ENCODE data around the gene PPOX.

PPOX gene

DNA sequence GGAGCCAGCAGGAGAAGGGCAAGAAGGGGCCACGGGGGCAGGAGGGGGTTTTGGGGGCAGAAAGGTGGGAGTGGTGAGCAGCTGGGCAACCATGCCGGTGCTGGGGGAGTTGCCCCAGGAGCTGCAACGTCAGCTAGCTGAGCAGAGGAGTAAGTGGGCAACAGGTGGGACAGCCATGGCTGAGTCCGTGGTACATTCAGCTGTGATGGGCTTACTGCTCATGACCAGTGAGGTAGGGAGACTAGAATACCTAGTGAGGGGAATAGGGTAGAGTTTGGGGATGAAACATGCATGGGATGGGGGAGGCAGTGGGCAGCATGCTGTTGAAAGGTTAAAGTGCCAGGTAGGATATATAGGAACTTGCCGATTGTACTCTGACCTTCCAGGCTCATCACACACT lies 4.6 kb upstream of the PPOX start:
- Histone ChIP-seq H3K36me3 (ENCODE audit: insufficient read depth, low read length) (no peaks in the 10 kb centered on the region), H3K9me3 (ENCODE audit: control insufficient read depth, insufficient read depth, low read length) (no peaks in the 10 kb centered on the region), H3K9ac (ENCODE audit: low read depth, low read length) (no peak overlapping the region), H3K4me1 (ENCODE audit: insufficient read depth, low read length) (peaks cover 4% of the 10 kb centered on the region; the same call in 1 of the 2 replicates)

DNA sequence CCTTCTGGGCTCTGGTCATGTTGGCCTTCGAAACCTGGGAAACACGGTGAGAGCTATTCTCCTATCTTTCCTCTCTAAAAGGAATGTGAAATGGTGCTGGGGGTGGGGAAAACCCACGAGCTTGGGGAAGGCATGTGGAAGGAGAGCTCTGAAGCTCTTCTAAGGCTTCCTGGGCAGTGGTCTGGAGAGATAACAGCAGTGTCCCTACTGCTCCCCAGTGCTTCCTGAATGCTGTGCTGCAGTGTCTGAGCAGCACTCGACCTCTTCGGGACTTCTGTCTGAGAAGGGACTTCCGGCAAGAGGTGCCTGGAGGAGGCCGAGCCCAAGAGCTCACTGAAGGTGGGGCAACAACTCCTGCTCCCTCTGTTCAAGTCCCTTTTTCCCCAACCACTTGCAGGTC lies 4.2 kb upstream of the PPOX start:
- H3K9me3 ChIP-seq (ENCODE audit: control insufficient read depth, insufficient read depth, low read length): no peaks in the 10 kb centered on the region
- no peaks in the 10 kb centered on the region for H3K36me3 ChIP-seq (ENCODE audit: insufficient read depth, low read length)
- peaks cover 4% of the 10 kb centered on the region; the same call in 1 of the 2 replicates for H3K4me1 ChIP-seq (ENCODE audit: insufficient read depth, low read length)
- no peak overlapping the region for H3K9ac ChIP-seq (ENCODE audit: low read depth, low read length)

DNA sequence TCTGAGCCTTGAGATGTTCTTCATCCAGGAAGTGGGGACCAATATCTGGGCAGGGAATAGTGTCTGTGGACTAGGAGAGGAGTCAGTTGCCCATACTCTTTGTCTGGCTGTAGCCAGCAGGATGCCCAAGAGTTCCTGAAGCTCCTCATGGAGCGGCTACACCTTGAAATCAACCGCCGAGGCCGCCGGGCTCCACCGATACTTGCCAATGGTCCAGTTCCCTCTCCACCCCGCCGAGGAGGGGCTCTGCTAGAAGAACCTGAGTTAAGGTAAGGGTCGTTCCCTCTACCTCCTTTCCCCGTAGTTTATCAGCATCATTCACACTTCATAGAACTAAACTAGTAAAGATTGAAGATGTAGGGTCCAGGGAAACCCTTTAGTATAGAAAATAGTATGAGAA lies 3.4 kb upstream of the PPOX start:
- Histone ChIP-seq H3K9me3 (ENCODE audit: control insufficient read depth, insufficient read depth, low read length) (no peaks in the 10 kb centered on the region), H3K36me3 (ENCODE audit: insufficient read depth, low read length) (no peaks in the 10 kb centered on the region), H3K9ac (ENCODE audit: low read depth, low read length) (no peak overlapping the region), H3K4me1 (ENCODE audit: insufficient read depth, low read length) (peaks cover 4% of the 10 kb centered on the region; the same call in 1 of the 2 replicates)

GRCh38 chr1:161163793-161164192 lies 2.4 kb upstream of the PPOX start:
- no peaks in the 10 kb centered on the region for H3K36me3 ChIP-seq (ENCODE audit: insufficient read depth, low read length)
- peaks cover 4% of the 10 kb centered on the region; the same call in 1 of the 2 replicates for H3K4me1 ChIP-seq (ENCODE audit: insufficient read depth, low read length)
- H3K9me3 ChIP-seq (ENCODE audit: control insufficient read depth, insufficient read depth, low read length): no peaks in the 10 kb centered on the region

GRCh38 chr1:161164901-161165610 lies 1.2 kb upstream of the PPOX start:
- Histone ChIP-seq H3K9ac (ENCODE audit: low read depth, low read length) (peak overlapping the region; percentile 74; the same call in 1 of the 2 replicates), H3K4me1 (ENCODE audit: insufficient read depth, low read length) (peaks cover 4% of the 10 kb centered on the region; the same call in 1 of the 2 replicates), H3K36me3 (ENCODE audit: insufficient read depth, low read length) (no peaks in the 10 kb centered on the region), H3K9me3 (ENCODE audit: control insufficient read depth, insufficient read depth, low read length) (no peaks in the 10 kb centered on the region)

More at GRCh38 chr1:161163793-161164192, 2.4 kb upstream of the PPOX start:
- H3K9ac ChIP-seq (ENCODE audit: low read depth, low read length): no peak overlapping the region

DNA sequence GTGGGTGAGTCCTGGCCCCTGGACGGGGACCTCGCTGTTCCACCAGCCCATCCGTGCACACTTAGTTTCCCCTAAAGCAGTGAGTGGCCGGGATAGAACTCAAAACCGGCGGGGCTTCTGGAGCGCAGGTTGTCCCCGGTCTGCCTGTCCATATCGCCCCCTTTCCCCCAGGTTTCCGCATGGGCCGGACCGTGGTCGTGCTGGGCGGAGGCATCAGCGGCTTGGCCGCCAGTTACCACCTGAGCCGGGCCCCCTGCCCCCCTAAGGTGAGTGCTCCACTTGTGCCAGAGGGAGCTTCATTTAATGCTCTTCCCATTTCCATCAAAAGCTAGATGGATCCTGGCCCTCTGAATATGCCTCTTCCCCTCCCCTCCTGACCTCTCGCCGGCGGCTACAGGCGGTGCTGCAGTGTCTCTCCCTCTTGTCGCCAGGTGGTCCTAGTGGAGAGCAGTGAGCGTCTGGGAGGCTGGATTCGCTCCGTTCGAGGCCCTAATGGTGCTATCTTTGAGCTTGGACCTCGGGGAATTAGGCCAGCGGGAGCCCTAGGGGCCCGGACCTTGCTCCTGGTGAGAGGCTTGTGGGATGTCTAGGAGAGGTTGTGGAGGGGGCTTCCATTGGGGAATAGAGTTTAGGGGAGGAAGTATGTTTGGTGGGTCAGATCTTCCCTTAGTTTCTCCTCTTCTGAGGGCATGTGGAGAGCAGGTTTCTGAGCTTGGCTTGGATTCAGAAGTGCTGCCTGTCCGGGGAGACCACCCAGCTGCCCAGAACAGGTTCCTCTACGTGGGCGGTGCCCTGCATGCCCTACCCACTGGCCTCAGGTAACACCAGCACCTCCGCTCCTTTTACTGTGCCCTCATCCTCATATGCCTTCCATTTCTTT lies 683 bp downstream of the PPOX start:
- Histone ChIP-seq H3K9me3 (ENCODE audit: control insufficient read depth, insufficient read depth, low read length) (no peaks in the 10 kb centered on the region), H3K4me1 (ENCODE audit: insufficient read depth, low read length) (peaks cover 4% of the 10 kb centered on the region; the same call in 1 of the 2 replicates), H3K36me3 (ENCODE audit: insufficient read depth, low read length) (peaks cover 6% of the 10 kb centered on the region; the same call in 1 of the 2 replicates), H3K9ac (ENCODE audit: low read depth, low read length) (peak overlapping the region; percentile 74)

GRCh38 chr1:161168906-161169305 lies 2.7 kb downstream of the PPOX start:
- no peak overlapping the region for H3K9ac ChIP-seq (ENCODE audit: low read depth, low read length)
- peaks cover 10% of the 10 kb centered on the region for H3K36me3 ChIP-seq (ENCODE audit: insufficient read depth, low read length)
- peaks cover 4% of the 10 kb centered on the region; the same call in 1 of the 2 replicates for H3K4me1 ChIP-seq (ENCODE audit: insufficient read depth, low read length)
- no peaks in the 10 kb centered on the region for H3K9me3 ChIP-seq (ENCODE audit: control insufficient read depth, insufficient read depth, low read length)

DNA sequence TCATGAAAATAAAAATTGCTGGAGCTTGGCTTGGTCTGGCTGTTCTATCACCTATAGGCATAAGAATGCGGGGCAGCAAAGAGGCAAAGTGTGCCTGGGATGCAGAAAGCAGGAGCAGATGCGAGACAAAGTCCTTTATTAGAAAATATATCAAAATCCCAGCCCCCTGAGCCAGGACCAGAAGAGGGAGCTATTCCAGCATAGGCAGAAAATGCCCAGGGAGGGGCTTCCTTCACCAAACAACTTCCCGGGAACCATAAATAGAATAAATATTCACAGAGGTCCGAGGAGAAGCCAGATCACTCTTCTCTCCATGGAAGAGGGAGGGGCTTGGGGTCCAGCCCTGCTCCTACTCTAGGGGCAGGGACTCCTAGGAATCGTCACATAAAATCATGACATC lies 5.0 kb downstream of the PPOX start:
- H3K36me3 ChIP-seq (ENCODE audit: insufficient read depth, low read length): peaks cover 10% of the 10 kb centered on the region

DNA sequence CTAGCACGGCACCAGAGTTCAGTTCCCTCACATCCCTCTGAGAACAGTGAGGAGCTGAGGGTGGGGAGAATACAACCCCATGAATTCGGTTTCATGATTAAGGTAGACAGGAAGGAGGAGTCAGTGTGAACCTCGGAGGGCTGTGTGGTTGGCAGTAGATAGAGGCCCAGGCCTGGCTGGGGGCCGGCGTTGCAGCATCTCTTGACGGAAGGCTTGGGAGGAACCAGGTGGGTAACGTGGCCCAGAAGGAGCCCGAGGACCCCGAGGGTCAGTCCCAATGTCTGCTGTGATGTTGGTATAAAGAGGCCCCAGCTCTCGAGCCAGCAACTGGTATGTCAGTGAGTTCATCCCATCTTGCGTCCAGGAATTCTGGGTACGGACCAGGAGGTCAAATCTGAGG lies 5.5 kb downstream of the PPOX start:
- no peaks in the 10 kb centered on the region for H3K4me1 ChIP-seq (ENCODE audit: insufficient read depth, low read length)
- no peak overlapping the region for H3K9ac ChIP-seq (ENCODE audit: low read depth, low read length)
- peaks cover 10% of the 10 kb centered on the region for H3K36me3 ChIP-seq (ENCODE audit: insufficient read depth, low read length)
- no peaks in the 10 kb centered on the region for H3K9me3 ChIP-seq (ENCODE audit: control insufficient read depth, insufficient read depth, low read length)

More for the DNA sequence above, 5.0 kb downstream of the PPOX start:
- H3K9me3 ChIP-seq (ENCODE audit: control insufficient read depth, insufficient read depth, low read length): no peaks in the 10 kb centered on the region
- no peak overlapping the region for H3K9ac ChIP-seq (ENCODE audit: low read depth, low read length)
- no peaks in the 10 kb centered on the region for H3K4me1 ChIP-seq (ENCODE audit: insufficient read depth, low read length)

DNA sequence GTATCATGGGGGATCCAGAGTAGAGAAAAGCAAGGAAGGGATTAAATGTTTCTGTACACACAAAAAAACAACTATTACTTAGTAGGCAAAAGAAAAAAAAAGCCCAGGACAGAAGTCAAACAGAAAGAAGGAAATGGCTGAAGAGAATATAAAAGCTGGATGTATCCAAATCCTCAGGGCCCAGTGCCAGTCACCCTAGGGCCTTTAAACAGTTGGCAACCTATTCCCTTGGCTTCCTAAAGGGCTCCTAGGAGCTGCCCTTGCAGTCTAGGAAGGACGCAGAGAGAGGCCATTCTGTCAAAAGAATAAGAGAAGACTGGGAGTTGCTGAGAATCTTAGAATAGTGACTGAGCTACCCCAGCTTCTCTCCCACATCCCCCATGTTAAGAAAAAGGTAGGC lies 6.1 kb downstream of the PPOX start:
- Histone ChIP-seq H3K9ac (ENCODE audit: low read depth, low read length) (no peak overlapping the region), H3K36me3 (ENCODE audit: insufficient read depth, low read length) (peaks cover 10% of the 10 kb centered on the region), H3K4me1 (ENCODE audit: insufficient read depth, low read length) (no peaks in the 10 kb centered on the region), H3K9me3 (ENCODE audit: control insufficient read depth, insufficient read depth, low read length) (no peaks in the 10 kb centered on the region)

DNA sequence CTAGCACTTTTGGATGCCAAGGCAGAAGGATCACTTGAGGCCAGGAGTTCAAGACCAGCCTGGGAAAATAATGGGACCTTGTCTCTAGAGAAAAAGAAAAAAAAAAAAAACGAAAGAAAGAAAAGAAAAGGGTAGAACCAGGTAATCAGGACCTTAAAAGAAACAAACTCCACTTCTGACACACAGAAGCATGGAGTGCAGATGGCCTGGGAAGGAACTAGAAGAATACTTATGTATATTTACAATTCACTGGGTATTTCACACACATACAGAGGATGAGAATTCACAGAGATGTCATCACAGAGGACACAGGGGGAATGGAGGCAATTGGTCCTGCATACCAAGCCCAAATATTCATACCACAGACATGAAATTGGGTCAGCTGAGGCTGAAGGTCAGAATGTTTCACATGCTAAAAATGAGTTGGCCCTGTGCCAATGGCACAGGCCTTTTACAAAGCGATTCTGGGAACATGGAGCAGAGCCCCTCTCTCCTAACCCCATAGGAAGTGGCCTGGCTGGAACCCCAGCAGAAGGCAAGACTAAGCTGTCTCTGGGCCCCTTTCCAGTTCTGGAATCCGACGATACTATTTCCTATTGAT lies 6.7 kb downstream of the PPOX start:
- Histone ChIP-seq H3K36me3 (ENCODE audit: insufficient read depth, low read length) (peaks cover 10% of the 10 kb centered on the region), H3K9me3 (ENCODE audit: control insufficient read depth, insufficient read depth, low read length) (no peaks in the 10 kb centered on the region), H3K4me1 (ENCODE audit: insufficient read depth, low read length) (peaks cover under 1% of the 10 kb centered on the region; the same call in 1 of the 2 replicates), H3K9ac (ENCODE audit: low read depth, low read length) (no peak overlapping the region)

- peaks cover 7% of the 10 kb centered on the region; the same call in 1 of the 2 replicates for H3K4me1 ChIP-seq (ENCODE audit: insufficient read depth, low read length)
- no peaks in the 10 kb centered on the region for H3K9me3 ChIP-seq (ENCODE audit: control insufficient read depth, insufficient read depth, low read length)
- H3K36me3 ChIP-seq (ENCODE audit: insufficient read depth, low read length): peaks cover 10% of the 10 kb centered on the region
- H3K9ac ChIP-seq (ENCODE audit: low read depth, low read length): no peak overlapping the region
Measured at GRCh38 chr1:161173711-161174110, 7.5 kb downstream of the PPOX start.

DNA sequence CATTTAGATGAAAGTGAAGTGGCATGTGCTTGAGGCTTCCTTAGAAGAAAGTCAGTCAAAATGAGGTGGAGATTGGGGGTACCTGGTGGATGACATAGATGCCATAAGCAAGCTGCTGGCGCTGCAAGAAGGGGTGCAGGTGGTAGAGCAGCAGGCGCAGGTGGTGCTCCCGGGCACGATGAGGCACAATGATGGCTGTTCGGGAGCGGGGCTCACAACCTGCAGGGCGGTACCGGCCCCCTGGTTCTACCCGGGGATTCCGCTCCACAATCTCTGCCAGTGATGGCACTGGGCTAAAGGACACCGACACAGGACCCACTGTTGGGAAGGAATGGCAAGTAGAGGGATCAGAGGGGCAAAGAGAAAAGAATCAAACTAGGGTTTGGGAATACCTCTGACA lies 8.7 kb downstream of the PPOX start:
- H3K36me3 ChIP-seq (ENCODE audit: insufficient read depth, low read length): peaks cover 10% of the 10 kb centered on the region
- no peak overlapping the region for H3K9ac ChIP-seq (ENCODE audit: low read depth, low read length)
- peaks cover 7% of the 10 kb centered on the region; the same call in 1 of the 2 replicates for H3K4me1 ChIP-seq (ENCODE audit: insufficient read depth, low read length)
- H3K9me3 ChIP-seq (ENCODE audit: control insufficient read depth, insufficient read depth, low read length): no peaks in the 10 kb centered on the region

- Histone ChIP-seq H3K36me3 (ENCODE audit: insufficient read depth, low read length) (peaks cover 9% of the 10 kb centered on the region), H3K9me3 (ENCODE audit: control insufficient read depth, insufficient read depth, low read length) (no peaks in the 10 kb centered on the region), H3K9ac (ENCODE audit: low read depth, low read length) (no peak overlapping the region), H3K4me1 (ENCODE audit: insufficient read depth, low read length) (peaks cover 7% of the 10 kb centered on the region; the same call in 1 of the 2 replicates)
Measured at GRCh38 chr1:161175771-161176453, 9.7 kb downstream of the PPOX start.

Data from ES-I3 (cell line).